Measurements from ENCODE around the gene RGS2.

RGS2 gene

GRCh38 chr1:192831706-192832355 is 23.0 kb downstream of the RGS2 start (continued):
- TF ChIP-seq BCL11A (tag by site-specific recombination; IDR thresholded peaks at IDR 0.05; ENCODE audit: low read depth) (no peak), SP7 (tag by site-specific recombination; IDR thresholded peaks at IDR 0.05) (no peak), KLF16 (tag by site-specific recombination; IDR thresholded peaks at IDR 0.05) (no peak), KLF9 (tag by site-specific recombination; IDR thresholded peaks at IDR 0.05; ENCODE audit: low read depth) (no peak), ZNF18 (tag by site-specific recombination; IDR thresholded peaks at IDR 0.05) (no peak), ZFP37 (tag by site-specific recombination; IDR thresholded peaks at IDR 0.05) (no peak), ZSCAN5A (tag by site-specific recombination; IDR thresholded peaks at IDR 0.05) (no peak), ZNF133 (tag by site-specific recombination; IDR thresholded peaks at IDR 0.05) (no peak)

- Histone ChIP-seq H3K9me3 (ENCODE audit: control insufficient read depth, insufficient read depth, low read depth, low read length) (no peaks in the 10 kb centered on the region), H3K36me3 (ENCODE audit: control insufficient read depth in 2 of 2, insufficient read depth in 1 of 2, low read length in 2 of 2) (no peaks in the 10 kb centered on the region), H3K4me3 (ENCODE audit: low read depth, low read length) (no peak overlapping the region), H3K4me1 (ENCODE audit: control insufficient read depth, insufficient read depth, low read length) (peaks cover 6% of the 10 kb centered on the region; the same call in 1 of the 2 replicates), H3K27ac (ENCODE audit: extremely low read depth, low read depth, low read length) (no peak overlapping the region)
- ChIA-PET CTCF (interaction anchor here (0.8 kb wide), 1 partner anchor 25 kb away, joined by 3 read pairs; no protein-coding TSS in a partner anchor), POLR2A (interaction anchor here (0.5 to 0.7 kb wide), 2 partner anchors 111 to 381 kb away, joined by 3 to 5 read pairs; no protein-coding TSS in a partner anchor)
- TF ChIP-seq OVOL3 (tag by site-specific recombination; IDR thresholded peaks at IDR 0.05) (no peak), ZNF266 (tag by site-specific recombination; IDR thresholded peaks at IDR 0.05; ENCODE audit: low read depth) (no peak), ZBTB26 (tag by site-specific recombination; optimal IDR thresholded peaks at IDR 0.05) (no peak), ZNF560 (tag by site-specific recombination; IDR thresholded peaks at IDR 0.05; ENCODE audit: borderline replicate concordance) (no peak), KLF9 (tag by site-specific recombination; IDR thresholded peaks at IDR 0.05; ENCODE audit: low read depth) (no peak), ZNF488 (tag by site-specific recombination; IDR thresholded peaks at IDR 0.05) (no peak)
Observed at GRCh38 chr1:192832492-192832891, 23.7 kb downstream of the RGS2 start.

- Histone ChIP-seq H3K36me3 (ENCODE audit: control insufficient read depth in 2 of 2, insufficient read depth in 1 of 2, low read length in 2 of 2) (no peaks in the 10 kb centered on the region), H3K4me3 (ENCODE audit: low read depth, low read length) (no peak overlapping the region), H3K4me1 (ENCODE audit: control insufficient read depth, insufficient read depth, low read length) (peaks cover 6% of the 10 kb centered on the region; the same call in 1 of the 2 replicates), H3K9me3 (ENCODE audit: control insufficient read depth, insufficient read depth, low read depth, low read length) (no peaks in the 10 kb centered on the region), H3K27ac (ENCODE audit: extremely low read depth, low read depth, low read length) (no peak overlapping the region)
- TF ChIP-seq ZNF791 (tag by site-specific recombination; IDR thresholded peaks at IDR 0.05) (no peak), RBAK (tag by site-specific recombination; IDR thresholded peaks at IDR 0.05) (no peak), ZNF670 (tag by site-specific recombination; IDR thresholded peaks at IDR 0.05; ENCODE audit: low read depth) (no peak), ZNF623 (tag by site-specific recombination; IDR thresholded peaks at IDR 0.05) (no peak), ZBTB48 (tag by site-specific recombination; IDR thresholded peaks at IDR 0.05) (no peak), ZNF571 (tag by site-specific recombination; IDR thresholded peaks at IDR 0.05) (no peak), ZNF239 (tag by site-specific recombination; IDR thresholded peaks at IDR 0.05) (no peak), ZNF701 (tag by site-specific recombination; IDR thresholded peaks at IDR 0.05) (no peak), ZNF629 (tag by site-specific recombination; IDR thresholded peaks at IDR 0.05) (no peak), ZNF155 (tag by site-specific recombination; IDR thresholded peaks at IDR 0.05) (no peak), OVOL3 (tag by site-specific recombination; IDR thresholded peaks at IDR 0.05) (no peak), SP3 (tag by site-specific recombination; IDR thresholded peaks at IDR 0.05) (no peak), ZNF704 (tag by site-specific recombination; IDR thresholded peaks at IDR 0.05) (no peak), ZNF549 (tag by site-specific recombination; IDR thresholded peaks at IDR 0.05) (no peak)
- CTCF ChIA-PET = no interaction called here
- POLR2A ChIA-PET = no interaction called here
Observed at GRCh38 chr1:192835116-192835515, 26.3 kb downstream of the RGS2 start.

All from HEK293 (cell line).